Activated CD4-positive, CD25-positive, alpha-beta regulatory T cell treated with anti-CD3 and anti-CD28 coated beads, Interleukin-2, amount 50 U/mL, for 16 hours (primary cell): Measurements from ENCODE around the gene SDC1.
"Not testable (repeated sequence)": the region's sequence is repeated elsewhere in the genome, so short reads cannot be mapped to it uniquely, and the experiment has no call there.

Source experiments
- DNase-seq: peaks from one replicate; pipeline ENCODE4 v3.0.0-alpha.2; 2020; ENCODE audit warnings: low read depth, low spot score

SDC1 gene

GRCh38 chr2:20198001-20198400 is 26.9 kb downstream of the SDC1 start:
- DNase-seq = no peak

- DNase-seq = no peak
Observed at GRCh38 chr2:20197192-20197591, 27.7 kb downstream of the SDC1 start.

GRCh38 chr2:20196657-20197161 is 28.2 kb downstream of the SDC1 start:
- DNase-seq = no peak

- DNase-seq = no peak
Observed at GRCh38 chr2:20196053-20196656, 28.8 kb downstream of the SDC1 start.

GRCh38 chr2:20195431-20196033 is 29.4 kb downstream of the SDC1 start:
- DNase-seq = no peak

GRCh38 chr2:20195016-20195411 is 29.9 kb downstream of the SDC1 start:
- DNase-seq = not testable (repeated sequence)

- no peak for DNase-seq
Observed at GRCh38 chr2:20194097-20195015, 30.6 kb downstream of the SDC1 start.

- no peak for DNase-seq
Observed at GRCh38 chr2:20193185-20193584, 31.7 kb downstream of the SDC1 start.

GRCh38 chr2:20192781-20193180 is 32.1 kb downstream of the SDC1 start:
- DNase-seq = no peak

- no peak for DNase-seq
Observed at GRCh38 chr2:20191714-20192569, 33.0 kb downstream of the SDC1 start.

- DNase-seq = no peak
Observed at GRCh38 chr2:20190876-20191713, 33.8 kb downstream of the SDC1 start.

GRCh38 chr2:20190170-20190569 is 34.8 kb downstream of the SDC1 start:
- no peak for DNase-seq

GRCh38 chr2:20189299-20189931 is 35.5 kb downstream of the SDC1 start:
- DNase-seq = no peak

- no peak for DNase-seq
Observed at GRCh38 chr2:20188851-20189250, 36.1 kb downstream of the SDC1 start.

GRCh38 chr2:20188201-20188600 is 36.7 kb downstream of the SDC1 start:
- no peak for DNase-seq

- DNase-seq = no peak
Observed at GRCh38 chr2:20187331-20187730, 37.6 kb downstream of the SDC1 start.

GRCh38 chr2:20186855-20187187 is 38.1 kb downstream of the SDC1 start:
- no peak for DNase-seq

- DNase-seq = no peak
Observed at GRCh38 chr2:20186078-20186854, 38.7 kb downstream of the SDC1 start.
